ENCODE results near the gene SORCS2. TPM values are rescaled to one million over a fixed set of nuclear protein-coding genes. Genes with fewer than 3 reads are reported as not detected.

SORCS2 gene
- total and polyA plus RNA-seq, 9 donors = 7.4 to 24.9 (median 13.0) TPM

- Histone ChIP-seq H3K36me3 (ENCODE audit: control insufficient read depth, insufficient read depth, low read length) (no peaks in the 10 kb centered on the region), H3K4me1 (ENCODE audit: control insufficient read depth, insufficient read depth, low read length) (peaks cover 19% of the 10 kb centered on the region), H3K27me3 (ENCODE audit: control insufficient read depth, insufficient read depth, low read length) (peaks cover 1% of the 10 kb centered on the region), H3K4me3 (ENCODE audit: low read length) (no peak overlapping the region), H3K9me3 (replicated peaks; ENCODE audit: control insufficient read depth, low read depth, low read length) (peaks cover 13% of the 10 kb centered on the region), H3K27ac (ENCODE audit: low read length) (no peak overlapping the region)
- no peak for DNase-seq
- WGBS (ENCODE audit: insufficient coverage) = 33% methylated on average over 2 of the region's 5 CpGs
These were observed 128.0 kb downstream of the SORCS2 start for GRCh38 chr4:7320206-7320797.

DNA sequence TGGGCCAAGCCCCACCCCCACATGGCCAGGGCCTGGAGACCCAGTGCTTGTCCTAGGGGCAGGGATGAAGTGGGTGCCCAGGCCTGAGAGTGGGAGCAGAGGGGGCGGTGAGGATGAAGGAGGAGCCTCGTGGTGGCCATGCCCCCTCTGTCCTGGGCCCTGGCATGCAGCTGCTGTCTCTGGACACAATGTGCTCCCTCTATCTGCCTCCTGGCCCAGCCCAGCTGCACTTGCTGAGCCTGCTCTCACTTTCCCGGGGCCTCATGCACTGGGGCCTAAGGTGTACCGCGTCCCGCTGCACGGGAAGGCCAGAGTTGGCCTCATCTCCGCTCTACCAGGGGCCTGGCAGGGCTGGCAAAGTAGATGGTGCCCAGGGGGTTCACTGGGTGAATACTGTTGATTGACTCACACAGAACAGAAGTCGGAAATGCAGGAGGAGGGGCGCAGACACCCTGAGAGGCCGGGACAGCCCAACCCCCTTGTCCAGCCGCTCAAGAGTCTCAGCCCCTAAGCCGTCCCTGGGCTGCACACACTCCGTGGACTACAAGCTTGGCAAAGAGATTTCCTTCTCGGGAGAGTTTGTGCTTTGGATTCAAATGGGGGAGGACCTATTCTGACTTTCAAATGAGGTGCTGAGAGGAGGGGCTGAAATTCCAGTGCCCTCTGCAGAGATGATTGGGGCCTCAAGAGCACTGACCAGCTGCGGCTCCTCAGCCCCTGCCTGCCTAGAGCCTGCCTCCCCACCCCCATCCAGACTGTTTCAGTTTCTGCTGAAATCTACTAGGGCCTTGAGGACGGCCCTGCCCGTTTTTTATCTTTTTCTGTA, 130.0 kb downstream of the SORCS2 start:
- Histone ChIP-seq H3K9me3 (replicated peaks; ENCODE audit: control insufficient read depth, low read depth, low read length) (peaks cover 13% of the 10 kb centered on the region), H3K36me3 (ENCODE audit: control insufficient read depth, insufficient read depth, low read length) (no peaks in the 10 kb centered on the region), H3K27me3 (ENCODE audit: control insufficient read depth, insufficient read depth, low read length) (peaks cover 4% of the 10 kb centered on the region), H3K27ac (ENCODE audit: low read length) (no peak overlapping the region), H3K4me1 (ENCODE audit: control insufficient read depth, insufficient read depth, low read length) (peaks cover 29% of the 10 kb centered on the region), H3K4me3 (ENCODE audit: low read length) (no peak overlapping the region)
- DNase-seq = no peak
- WGBS (ENCODE audit: insufficient coverage) = 38% methylated on average over 13 of the region's 18 CpGs

GRCh38 chr4:7323461-7323871, 131.1 kb downstream of the SORCS2 start:
- 100% methylated on average over 1 of the region's 5 CpGs for WGBS (ENCODE audit: insufficient coverage)
- H3K27ac ChIP-seq (ENCODE audit: low read length) = no peak overlapping the region
- H3K4me3 ChIP-seq (ENCODE audit: low read length) = no peak overlapping the region
- H3K36me3 ChIP-seq (ENCODE audit: control insufficient read depth, insufficient read depth, low read length) = no peaks in the 10 kb centered on the region
- H3K27me3 ChIP-seq (ENCODE audit: control insufficient read depth, insufficient read depth, low read length) = peaks cover 5% of the 10 kb centered on the region
- no peak for DNase-seq
- H3K9me3 ChIP-seq (replicated peaks; ENCODE audit: control insufficient read depth, low read depth, low read length) = peaks cover 12% of the 10 kb centered on the region
- H3K4me1 ChIP-seq (ENCODE audit: control insufficient read depth, insufficient read depth, low read length) = peaks cover 32% of the 10 kb centered on the region

DNA sequence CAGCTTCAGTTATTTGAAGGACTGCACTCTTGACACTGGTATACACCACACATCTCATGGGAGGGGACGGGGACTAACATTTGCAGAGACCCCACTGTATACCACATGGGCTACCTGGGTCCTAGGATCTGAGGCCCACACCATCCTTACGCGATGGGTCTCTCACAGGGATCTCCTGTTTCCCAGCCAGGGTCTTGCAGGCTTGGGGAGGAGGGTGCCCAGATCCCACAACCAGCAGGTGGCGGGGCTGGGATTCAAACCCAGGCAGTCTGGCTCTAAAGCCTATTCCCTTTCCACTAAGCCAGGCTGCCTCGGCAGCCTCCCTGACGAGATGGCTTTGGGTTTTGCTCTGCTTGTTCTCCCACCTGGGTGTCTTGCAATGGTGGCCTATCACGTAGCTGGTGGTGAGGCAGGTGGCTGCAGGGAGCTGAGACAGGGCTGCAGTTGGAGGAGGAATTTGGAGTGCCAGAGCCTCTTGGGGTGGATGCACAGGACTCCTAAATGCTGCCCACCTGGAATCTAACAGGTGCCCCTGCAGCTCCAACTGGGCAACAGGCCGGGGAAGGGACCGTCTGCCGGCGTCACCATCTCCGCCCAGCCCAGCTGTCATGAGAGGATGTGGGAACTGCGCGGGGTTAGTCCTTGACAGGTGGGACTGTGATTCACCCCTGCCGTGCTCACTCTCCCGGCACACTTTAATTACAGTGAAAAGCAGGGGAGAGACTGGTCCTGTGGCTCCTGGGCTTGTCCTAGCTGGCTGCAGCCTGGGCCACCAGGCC, 131.7 kb downstream of the SORCS2 start:
- 58% methylated on average over 12 of the region's 16 CpGs for WGBS (ENCODE audit: insufficient coverage)
- Histone ChIP-seq H3K4me3 (ENCODE audit: low read length) (no peak overlapping the region), H3K36me3 (ENCODE audit: control insufficient read depth, insufficient read depth, low read length) (no peaks in the 10 kb centered on the region), H3K4me1 (ENCODE audit: control insufficient read depth, insufficient read depth, low read length) (peaks cover 38% of the 10 kb centered on the region), H3K27me3 (ENCODE audit: control insufficient read depth, insufficient read depth, low read length) (peaks cover 7% of the 10 kb centered on the region), H3K9me3 (replicated peaks; ENCODE audit: control insufficient read depth, low read depth, low read length) (peaks cover 7% of the 10 kb centered on the region), H3K27ac (ENCODE audit: low read length) (no peak overlapping the region)
- no peak for DNase-seq

- no peak for DNase-seq
- peaks cover 7% of the 10 kb centered on the region for H3K27me3 ChIP-seq (ENCODE audit: control insufficient read depth, insufficient read depth, low read length)
These were observed 132.3 kb downstream of the SORCS2 start for GRCh38 chr4:7324651-7325121.

GRCh38 chr4:7325541-7325940, 133.2 kb downstream of the SORCS2 start:
- WGBS (ENCODE audit: insufficient coverage) = 61% methylated on average over 13 of the region's 13 CpGs
- Histone ChIP-seq H3K4me1 (ENCODE audit: control insufficient read depth, insufficient read depth, low read length) (peaks cover 42% of the 10 kb centered on the region), H3K27me3 (ENCODE audit: control insufficient read depth, insufficient read depth, low read length) (peaks cover 7% of the 10 kb centered on the region), H3K9me3 (replicated peaks; ENCODE audit: control insufficient read depth, low read depth, low read length) (no peaks in the 10 kb centered on the region), H3K4me3 (ENCODE audit: low read length) (no peak overlapping the region), H3K36me3 (ENCODE audit: control insufficient read depth, insufficient read depth, low read length) (no peaks in the 10 kb centered on the region), H3K27ac (ENCODE audit: low read length) (no peak overlapping the region)
- DNase-seq = no peak

More at GRCh38 chr4:7324651-7325121, 132.3 kb downstream of the SORCS2 start:
- H3K27ac ChIP-seq (ENCODE audit: low read length) = no peak overlapping the region
- 78% methylated on average over 7 of the region's 13 CpGs for WGBS (ENCODE audit: insufficient coverage)
- peaks cover under 1% of the 10 kb centered on the region for H3K9me3 ChIP-seq (replicated peaks; ENCODE audit: control insufficient read depth, low read depth, low read length)
- no peaks in the 10 kb centered on the region for H3K36me3 ChIP-seq (ENCODE audit: control insufficient read depth, insufficient read depth, low read length)
- H3K4me3 ChIP-seq (ENCODE audit: low read length) = no peak overlapping the region
- H3K4me1 ChIP-seq (ENCODE audit: control insufficient read depth, insufficient read depth, low read length) = peaks cover 42% of the 10 kb centered on the region

DNA sequence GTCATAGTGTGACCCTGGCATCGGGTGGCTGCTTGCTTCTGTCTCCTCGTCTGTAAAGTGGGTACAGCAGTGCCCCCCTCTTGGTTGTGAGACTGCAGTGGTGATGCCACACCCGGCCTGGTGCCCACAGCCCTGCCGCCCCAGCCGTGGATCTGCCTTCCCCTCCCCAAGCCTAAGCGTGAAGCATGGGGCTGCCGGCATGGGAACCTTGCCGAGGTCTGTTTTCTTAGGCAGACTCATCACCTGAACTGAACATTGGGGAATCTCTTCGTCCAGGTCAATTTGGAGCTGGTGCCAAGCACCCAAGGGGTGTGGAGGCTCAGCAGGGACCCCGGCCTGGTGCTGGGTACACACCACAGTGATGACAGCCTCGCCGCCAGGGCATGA, 134.0 kb downstream of the SORCS2 start:
- H3K9me3 ChIP-seq (replicated peaks; ENCODE audit: control insufficient read depth, low read depth, low read length) = no peaks in the 10 kb centered on the region
- peaks cover 10% of the 10 kb centered on the region for H3K27me3 ChIP-seq (ENCODE audit: control insufficient read depth, insufficient read depth, low read length)
- 84% methylated on average over 11 of the region's 12 CpGs for WGBS (ENCODE audit: insufficient coverage)
- no peak overlapping the region for H3K27ac ChIP-seq (ENCODE audit: low read length)
- DNase-seq = no peak
- H3K4me1 ChIP-seq (ENCODE audit: control insufficient read depth, insufficient read depth, low read length) = peaks cover 42% of the 10 kb centered on the region
- H3K36me3 ChIP-seq (ENCODE audit: control insufficient read depth, insufficient read depth, low read length) = no peaks in the 10 kb centered on the region
- H3K4me3 ChIP-seq (ENCODE audit: low read length) = no peak overlapping the region

- 60% methylated on average over 15 of the region's 20 CpGs for WGBS (ENCODE audit: insufficient coverage)
These were observed 134.5 kb downstream of the SORCS2 start for GRCh38 chr4:7326693-7327340.

DNA sequence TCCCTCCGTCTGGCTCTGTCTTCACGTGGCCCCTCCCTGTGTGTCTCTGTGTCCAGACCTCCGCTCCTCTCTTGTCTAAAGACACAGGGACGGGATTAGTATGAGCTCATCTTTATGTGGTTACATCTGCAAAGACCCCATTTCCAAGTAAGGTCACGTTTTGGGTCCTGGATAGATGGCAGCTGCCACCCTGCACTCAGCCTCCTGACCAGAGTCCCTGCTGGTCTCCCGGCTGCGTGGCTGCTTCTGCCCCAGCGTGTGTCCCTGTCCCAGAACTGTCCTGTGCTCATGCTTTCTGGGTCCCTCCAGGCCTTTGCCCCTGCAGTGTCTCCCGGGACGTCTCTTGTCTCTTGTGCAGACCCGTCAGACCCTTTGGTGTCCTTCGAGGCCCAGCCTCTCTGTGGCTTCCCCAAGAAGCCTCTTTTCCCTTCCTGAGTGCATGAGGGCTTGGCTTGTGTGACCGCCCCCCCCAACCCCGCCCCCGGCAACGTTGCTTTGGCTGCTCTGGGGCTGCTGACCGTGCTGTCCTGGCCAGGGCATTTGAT, 135.1 kb downstream of the SORCS2 start:
- DNase-seq = no peak
- Histone ChIP-seq H3K27ac (ENCODE audit: low read length) (no peak overlapping the region), H3K4me3 (ENCODE audit: low read length) (no peak overlapping the region), H3K36me3 (ENCODE audit: control insufficient read depth, insufficient read depth, low read length) (no peaks in the 10 kb centered on the region), H3K9me3 (replicated peaks; ENCODE audit: control insufficient read depth, low read depth, low read length) (no peaks in the 10 kb centered on the region), H3K4me1 (ENCODE audit: control insufficient read depth, insufficient read depth, low read length) (peaks cover 44% of the 10 kb centered on the region), H3K27me3 (ENCODE audit: control insufficient read depth, insufficient read depth, low read length) (peaks cover 19% of the 10 kb centered on the region)
- whole genome bisulfite sequencing (ENCODE audit: insufficient coverage) = 56% methylated on average over 16 of the region's 17 CpGs

More at GRCh38 chr4:7326693-7327340, 134.5 kb downstream of the SORCS2 start:
- H3K4me3 ChIP-seq (ENCODE audit: low read length) = no peak overlapping the region
- peaks cover 42% of the 10 kb centered on the region for H3K4me1 ChIP-seq (ENCODE audit: control insufficient read depth, insufficient read depth, low read length)
- no peak for DNase-seq
- H3K36me3 ChIP-seq (ENCODE audit: control insufficient read depth, insufficient read depth, low read length) = no peaks in the 10 kb centered on the region
- no peak overlapping the region for H3K27ac ChIP-seq (ENCODE audit: low read length)
- H3K27me3 ChIP-seq (ENCODE audit: control insufficient read depth, insufficient read depth, low read length) = peaks cover 15% of the 10 kb centered on the region
- H3K9me3 ChIP-seq (replicated peaks; ENCODE audit: control insufficient read depth, low read depth, low read length) = no peaks in the 10 kb centered on the region
